GM19099 (cell line): ENCODE measurements around the gene CCP110.
A peak's percentile ranks its signal among the peaks of the same experiment; 100 is the strongest.

Experiments
- POLR2A ChIP-seq: IDR thresholded peaks from 3 replicates; pipeline ENCODE4 v1.6.1; 2011; ENCODE audit warnings: low read depth; ENCODE audit not compliant: insufficient read length; ENCODE audit errors: extremely low read depth

Gene CCP110

GRCh38 chr16:19523559-19524355, at the start of gene CCP110:
TSS of gene CCP110 (plus strand) at chr16:19523942. CDS start at chr16:19527882, 3,940 bp downstream.
- peak; percentile 67 for TF ChIP-seq POLR2A

DNA sequence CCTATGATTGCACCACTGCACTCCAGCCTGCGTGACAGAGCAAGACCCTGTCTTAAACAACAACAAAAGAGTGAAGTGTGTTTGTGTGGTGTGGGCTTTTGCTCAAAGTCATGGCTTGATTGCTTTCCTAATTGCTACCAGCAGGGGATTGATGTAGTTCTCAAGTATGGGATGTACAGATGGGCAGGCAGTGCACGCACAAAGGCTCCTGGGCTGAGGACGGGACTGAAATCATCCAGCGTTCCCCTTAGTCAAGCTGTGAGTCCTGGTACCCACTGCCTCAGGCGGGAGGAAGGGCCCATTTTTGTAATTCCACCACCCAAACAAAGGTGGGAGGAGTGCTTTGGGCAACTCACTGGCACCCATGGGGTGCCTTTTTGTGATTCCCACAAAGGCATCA, 49.1 kb upstream of the CCP110 start:
- no peak for TF ChIP-seq POLR2A

DNA sequence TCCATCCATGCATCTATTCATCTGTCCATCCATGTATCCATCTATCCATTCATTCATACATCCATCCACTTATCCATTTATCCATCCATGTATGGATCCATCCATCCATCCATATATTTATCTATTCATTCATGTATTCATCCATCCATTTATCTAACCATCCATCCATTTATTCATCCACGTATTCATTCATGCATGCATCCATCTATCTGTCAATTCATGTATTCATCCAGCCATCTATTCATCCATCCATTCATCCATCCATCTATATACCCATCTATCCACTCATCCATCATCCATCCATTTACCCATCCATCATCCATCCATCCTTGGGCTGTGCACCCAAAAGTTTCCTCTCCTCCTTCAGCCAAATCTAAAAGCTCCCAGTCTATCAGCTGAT, 45.2 kb upstream of the CCP110 start:
- no peak for TF ChIP-seq POLR2A

DNA sequence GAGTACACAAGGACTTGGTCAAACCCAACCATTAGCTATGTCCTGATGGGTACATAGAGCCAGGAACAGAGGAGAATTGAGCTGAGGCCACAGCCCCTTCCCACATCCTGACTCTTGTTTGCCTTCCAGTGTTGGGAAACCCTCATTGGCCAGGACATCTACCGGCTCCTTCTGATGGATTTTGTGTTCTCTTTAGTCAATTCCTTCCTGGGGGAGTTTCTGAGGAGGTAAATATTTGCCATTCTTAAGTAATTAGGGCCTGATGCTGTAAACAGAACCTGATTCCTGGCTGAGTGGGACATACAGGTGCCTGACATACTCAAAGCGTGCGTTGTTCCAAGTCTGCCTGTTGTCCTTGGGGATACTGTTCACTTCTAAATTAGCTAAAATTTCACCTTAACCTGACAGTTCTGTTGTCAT, 44.4 kb upstream of the CCP110 start:
- TF ChIP-seq POLR2A = no peak

GRCh38 chr16:19481296-19481695, 42.4 kb upstream of the CCP110 start:
- no peak for TF ChIP-seq POLR2A

GRCh38 chr16:19481769-19482168, 42.0 kb upstream of the CCP110 start:
- TF ChIP-seq POLR2A = no peak

GRCh38 chr16:19482291-19482690, 41.5 kb upstream of the CCP110 start:
- TF ChIP-seq POLR2A = no peak

DNA sequence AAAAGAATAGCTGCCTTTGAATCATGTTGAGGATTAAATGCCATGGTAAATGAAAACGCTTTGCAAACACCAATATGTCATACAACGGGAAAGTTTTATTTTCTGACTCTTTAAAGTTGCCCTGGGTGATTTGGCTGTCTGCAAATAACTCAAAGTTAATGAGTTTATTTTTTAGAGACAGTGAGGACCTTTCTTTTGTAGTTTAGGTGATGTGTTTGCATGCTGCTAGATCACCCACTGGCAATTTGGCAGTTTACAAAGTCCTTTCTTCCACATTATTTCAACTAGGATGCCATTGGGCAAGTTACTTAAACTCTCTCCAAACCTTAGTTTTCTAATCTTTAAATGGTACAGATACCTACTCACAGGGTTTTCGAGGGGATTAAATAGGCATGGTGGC, 39.6 kb upstream of the CCP110 start:
- no peak for TF ChIP-seq POLR2A

DNA sequence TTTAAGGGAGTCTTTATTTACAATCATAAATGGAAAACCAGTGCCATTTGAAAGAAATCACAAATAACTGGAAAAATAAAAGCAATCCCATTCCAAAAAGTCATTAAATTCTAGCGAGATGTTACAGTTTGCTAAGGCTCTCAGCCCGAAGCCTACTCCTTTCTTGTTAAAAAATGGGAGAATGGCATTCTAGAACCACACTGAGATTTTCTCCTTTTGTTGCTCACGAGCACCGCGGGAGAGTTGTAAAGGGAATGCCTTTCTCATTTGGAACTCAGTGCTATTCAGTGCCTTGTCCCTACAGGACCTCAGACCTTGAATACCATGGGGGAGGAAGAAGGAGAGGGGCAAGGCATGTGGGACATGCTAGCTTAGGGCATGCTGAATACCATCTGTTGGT, 38.1 kb upstream of the CCP110 start:
- TF ChIP-seq POLR2A = no peak

GRCh38 chr16:19486051-19486450, 37.7 kb upstream of the CCP110 start:
- no peak for TF ChIP-seq POLR2A

DNA sequence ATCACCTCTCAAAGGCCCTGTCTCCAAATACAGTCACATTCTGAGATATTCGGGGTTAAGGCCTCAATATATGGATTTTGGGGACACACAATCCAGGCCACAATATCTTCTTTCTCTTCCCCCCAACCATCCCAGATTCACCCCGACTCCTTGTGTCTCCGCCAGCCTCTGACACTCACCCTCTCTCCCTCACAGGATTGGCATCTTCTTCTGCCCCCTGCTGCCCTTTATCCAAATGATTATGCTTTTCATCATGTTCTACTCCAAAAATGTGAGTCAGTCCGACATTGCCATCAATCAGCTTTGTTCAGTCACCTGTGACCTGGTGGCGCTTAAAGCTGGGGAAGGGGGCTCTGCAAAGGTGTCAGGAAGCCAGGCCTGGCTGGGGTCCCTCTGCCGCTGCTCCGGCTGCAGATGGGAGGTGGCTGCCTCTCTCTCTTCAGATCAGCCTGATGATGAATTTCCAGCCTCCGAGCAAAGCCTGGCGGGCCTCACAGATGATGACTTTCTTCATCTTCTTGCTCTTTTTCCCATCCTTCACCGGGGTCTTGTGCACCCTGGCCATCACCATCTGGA, 36.9 kb upstream of the CCP110 start:
- TF ChIP-seq POLR2A = no peak

DNA sequence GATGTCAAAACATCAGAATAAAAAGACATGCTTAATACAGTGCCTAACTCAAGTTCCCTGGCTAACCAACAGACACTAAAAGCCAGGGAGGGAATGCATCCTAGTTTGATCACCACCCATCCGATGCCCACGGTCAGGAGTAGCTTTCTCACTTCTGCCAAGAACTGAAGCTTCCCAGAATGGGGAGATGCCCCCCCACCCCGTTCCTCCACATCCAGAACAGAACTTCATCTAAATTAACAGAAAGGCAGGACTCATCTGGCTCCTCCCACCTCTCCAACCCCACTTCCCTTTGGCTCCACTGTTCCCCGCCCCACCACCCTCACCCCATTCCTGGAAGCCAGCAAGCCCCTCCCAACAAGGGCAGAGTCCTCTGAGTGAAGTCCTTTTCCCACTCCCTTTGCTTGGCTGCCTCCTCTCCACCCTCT, 35.5 kb upstream of the CCP110 start:
- no peak for TF ChIP-seq POLR2A

GRCh38 chr16:19490619-19491018, 33.1 kb upstream of the CCP110 start:
- no peak for TF ChIP-seq POLR2A

- no peak for TF ChIP-seq POLR2A
These were observed 26.6 kb upstream of the CCP110 start for GRCh38 chr16:19497176-19497575.

DNA sequence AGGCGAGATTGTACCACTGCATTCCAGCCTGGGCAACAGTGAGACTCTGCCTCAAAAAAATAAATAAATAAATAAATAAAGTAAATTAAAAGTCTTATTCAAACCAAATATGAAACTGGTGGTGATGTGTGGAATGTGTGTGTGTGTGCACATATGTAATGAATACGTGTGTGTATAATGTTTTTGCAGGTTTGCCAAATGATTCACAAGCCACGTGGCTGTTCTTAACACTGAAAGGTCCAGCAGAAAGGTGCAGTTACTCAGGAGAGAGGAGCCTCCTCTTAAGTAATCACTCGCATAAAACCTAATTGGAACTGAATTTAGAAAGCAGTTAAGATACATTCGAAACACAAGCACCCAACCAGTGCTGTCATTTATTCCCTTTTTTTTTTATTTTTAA, 24.7 kb upstream of the CCP110 start:
- no peak for TF ChIP-seq POLR2A

DNA sequence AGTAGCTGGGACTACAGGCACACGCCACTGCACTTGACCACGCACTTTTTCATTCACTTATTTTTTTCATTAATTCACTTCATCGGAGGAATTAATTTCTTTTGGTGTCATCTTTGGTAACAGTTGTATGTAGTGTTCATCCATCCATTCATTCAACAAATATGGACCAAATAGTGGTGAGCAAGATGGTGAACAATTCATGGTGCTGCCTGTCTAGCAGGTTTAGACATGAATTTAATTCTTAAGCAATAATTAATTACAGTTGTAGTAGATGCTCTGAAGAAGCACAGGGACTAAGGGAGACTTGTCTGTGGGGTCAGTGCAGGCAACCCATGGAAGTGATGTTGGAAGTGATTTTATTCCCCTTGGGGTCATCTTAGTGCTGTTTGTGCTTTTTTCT, 24.3 kb upstream of the CCP110 start:
- no peak for TF ChIP-seq POLR2A

- TF ChIP-seq POLR2A = no peak
These were observed 21.2 kb upstream of the CCP110 start for GRCh38 chr16:19502395-19503131.
